HFFc6 (cell line): ENCODE measurements around the gene SLF2. TPM values are rescaled to one million over a fixed set of nuclear protein-coding genes. Genes with fewer than 3 reads are reported as not detected.

Experiments used
- DNase-seq: peaks from one replicate; pipeline ENCODE4 v3.0.0-alpha.2; 2018
- H3K27ac Mint-ChIP-seq: 2 replicates; pipeline ENCODE4 v1.8.0; 2020; ENCODE audit warnings: mild to moderate bottlenecking, mixed read lengths
- H3K27me3 Mint-ChIP-seq: 2 replicates; pipeline ENCODE4 v1.8.0; 2021; ENCODE audit warnings: mild to moderate bottlenecking, moderate library complexity, mixed read lengths; ENCODE audit not compliant: insufficient read depth
- H3K36me3 Mint-ChIP-seq: 2 replicates; pipeline ENCODE4 v1.8.0; 2021; ENCODE audit warnings: low read depth, mixed read lengths
- H3K4me1 Mint-ChIP-seq: 2 replicates; pipeline ENCODE4 v1.8.0; 2020; ENCODE audit warnings: low read depth, mixed read lengths
- H3K4me3 Mint-ChIP-seq: 2 replicates; pipeline ENCODE4 v1.8.0; 2020; ENCODE audit warnings: mild to moderate bottlenecking, moderate library complexity, mixed read lengths
- H3K9me3 Mint-ChIP-seq: 2 replicates; pipeline ENCODE4 v1.8.0; 2020; ENCODE audit warnings: mild to moderate bottlenecking, mixed read lengths
- CTCF ChIP-seq: fragments of 200-600 bp; sonication (generic); IDR thresholded peaks from 2 replicates; pipeline ENCODE4 v1.5.0; 2021; ENCODE audit warnings: antibody characterized with exemption, mild to moderate bottlenecking
- total RNA-seq, 6 experiments: library from RNA; stranded (reverse); fragmentation: NEBNext Ultra II Directional; extraction: Animal tissue kit (Norgen Biotek cat#: 25700); gene quantifications; 2 replicates in 1 of 6; 3 replicates in 5 of 6; pipeline ENCODE4 v1.2.3, GENCODE V29; 2021

Gene SLF2
- total RNA-seq, 6 experiments from 2014 or later = 15.8 to 23.2 (median 20.9) TPM

GRCh38 chr10:100985336-100985735 is 72.6 kb downstream of the SLF2 start:
- H3K27ac Mint-ChIP-seq = no peak overlapping the region
- no peaks in the 10 kb centered on the region; the same call in 1 of the 2 replicates for H3K27me3 Mint-ChIP-seq
- no peaks in the 10 kb centered on the region for H3K9me3 Mint-ChIP-seq
- H3K4me3 Mint-ChIP-seq = no peak overlapping the region
- no peak; the same call in 1 of the 2 replicates for TF ChIP-seq CTCF
- H3K4me1 Mint-ChIP-seq = peaks cover 24% of the 10 kb centered on the region
- H3K36me3 Mint-ChIP-seq = peaks cover 10% of the 10 kb centered on the region
- no peak for DNase-seq

GRCh38 chr10:100986623-100986951 is 73.8 kb downstream of the SLF2 start:
- DNase-seq = no peak
- no peak for TF ChIP-seq CTCF
- Mint-ChIP-seq H3K4me3 (peak overlapping the region; percentile 99), H3K36me3 (peaks cover 21% of the 10 kb centered on the region), H3K4me1 (peaks cover 27% of the 10 kb centered on the region), H3K27me3 (no peaks in the 10 kb centered on the region; the same call in 1 of the 2 replicates), H3K9me3 (no peaks in the 10 kb centered on the region), H3K27ac (0 out of 2 replicates have a peak overlapping the region, but pooled peaks have one; percentile 85)

GRCh38 chr10:100986952-100987684 is 74.4 kb downstream of the SLF2 start, which contains the start of the genes MRPL43 and TWNK:
Gene MRPL43, minus strand, starts transcription at chr10:100987497. Its CDS starts 54 bp downstream, at chr10:100987443.
Gene TWNK, plus strand, starts transcription at chr10:100987543. Its CDS starts 668 bp downstream, at chr10:100988211.
- Mint-ChIP-seq H3K9me3 (no peaks in the 10 kb centered on the region), H3K4me1 (peaks cover 27% of the 10 kb centered on the region), H3K27ac (peak within 1 kb of the TSS; percentile 85), H3K36me3 (peaks cover 21% of the 10 kb centered on the region), H3K4me3 (peak within 1 kb of the TSS; percentile 99), H3K27me3 (no peaks in the 10 kb centered on the region; the same call in 1 of the 2 replicates)
- TF ChIP-seq CTCF = no peak
- peak; percentile 62 for DNase-seq

GRCh38 chr10:100987685-100988049 is 74.9 kb downstream of the SLF2 start:
- H3K9me3 Mint-ChIP-seq = no peaks in the 10 kb centered on the region
- DNase-seq = no peak
- peaks cover 21% of the 10 kb centered on the region for H3K36me3 Mint-ChIP-seq
- no peak for TF ChIP-seq CTCF
- H3K27me3 Mint-ChIP-seq = no peaks in the 10 kb centered on the region; the same call in 1 of the 2 replicates
- peak overlapping the region; percentile 99 for H3K4me3 Mint-ChIP-seq
- H3K27ac Mint-ChIP-seq = peak overlapping the region; percentile 85
- H3K4me1 Mint-ChIP-seq = peaks cover 27% of the 10 kb centered on the region

GRCh38 chr10:100988166-100988565 is 75.4 kb downstream of the SLF2 start:
- DNase-seq = no peak
- H3K4me1 Mint-ChIP-seq = peaks cover 27% of the 10 kb centered on the region
- peak overlapping the region; percentile 99 for H3K4me3 Mint-ChIP-seq
- H3K9me3 Mint-ChIP-seq = no peaks in the 10 kb centered on the region
- H3K27ac Mint-ChIP-seq = peak overlapping the region; percentile 85; the same call in 1 of the 2 replicates
- peaks cover 21% of the 10 kb centered on the region for H3K36me3 Mint-ChIP-seq
- no peaks in the 10 kb centered on the region; the same call in 1 of the 2 replicates for H3K27me3 Mint-ChIP-seq
- TF ChIP-seq CTCF = no peak
